Gastroesophageal sphincter (tissue), 3 donors: ENCODE results near the gene ATP10D.

Experiments used
- EP300 ChIP-seq: sonication (generic); formaldehyde crosslinking; IDR thresholded peaks from one replicate; pipeline ENCODE4 v1.6.1; 2017; ENCODE audit warnings: antibody characterized with exemption, mild to moderate bottlenecking
- POLR2A ChIP-seq, 2 donors: fragments of 450-650 bp; IDR thresholded peaks; one replicate each; pipeline ENCODE4 v1.6.1; 2017; ENCODE audit warnings: antibody characterized with exemption in 2 of 2, mild to moderate bottlenecking in 2 of 2, moderate library complexity in 1 of 2
- TF ChIP-seq, protein P1 (sequence below), 4 experiments: fragments of 200-600 bp in 2 of 4; fragments of 450-650 bp in 2 of 4; sonication (generic) in 1 of 4; IDR thresholded peaks; one replicate each; pipeline ENCODE4 v1.5.1; 2017 to 2019; ENCODE audit warnings: antibody characterized with exemption in 4 of 4, mild to moderate bottlenecking in 2 of 4, moderate library complexity in 2 of 4

DNA sequence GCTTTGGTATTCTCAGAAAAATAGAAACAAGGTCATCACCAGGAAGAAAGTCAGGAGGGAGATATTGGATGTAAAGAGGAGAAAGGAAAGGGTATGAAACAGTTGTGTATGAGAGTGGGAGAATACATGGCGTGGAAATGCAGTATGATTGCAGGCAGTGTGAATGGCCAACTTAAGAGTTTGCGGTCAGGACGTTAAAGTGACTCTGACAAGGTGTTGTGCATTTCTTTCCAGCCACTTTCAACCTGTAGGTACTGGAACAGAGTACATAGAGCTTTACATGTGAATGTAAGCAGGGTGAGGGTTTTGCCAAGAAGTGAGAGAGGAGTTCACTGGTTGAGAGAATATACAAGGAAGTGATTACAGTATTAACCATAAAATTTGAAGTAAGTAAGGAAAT, 15.7 kb downstream of the ATP10D start:
- TF ChIP-seq, protein P1, sequence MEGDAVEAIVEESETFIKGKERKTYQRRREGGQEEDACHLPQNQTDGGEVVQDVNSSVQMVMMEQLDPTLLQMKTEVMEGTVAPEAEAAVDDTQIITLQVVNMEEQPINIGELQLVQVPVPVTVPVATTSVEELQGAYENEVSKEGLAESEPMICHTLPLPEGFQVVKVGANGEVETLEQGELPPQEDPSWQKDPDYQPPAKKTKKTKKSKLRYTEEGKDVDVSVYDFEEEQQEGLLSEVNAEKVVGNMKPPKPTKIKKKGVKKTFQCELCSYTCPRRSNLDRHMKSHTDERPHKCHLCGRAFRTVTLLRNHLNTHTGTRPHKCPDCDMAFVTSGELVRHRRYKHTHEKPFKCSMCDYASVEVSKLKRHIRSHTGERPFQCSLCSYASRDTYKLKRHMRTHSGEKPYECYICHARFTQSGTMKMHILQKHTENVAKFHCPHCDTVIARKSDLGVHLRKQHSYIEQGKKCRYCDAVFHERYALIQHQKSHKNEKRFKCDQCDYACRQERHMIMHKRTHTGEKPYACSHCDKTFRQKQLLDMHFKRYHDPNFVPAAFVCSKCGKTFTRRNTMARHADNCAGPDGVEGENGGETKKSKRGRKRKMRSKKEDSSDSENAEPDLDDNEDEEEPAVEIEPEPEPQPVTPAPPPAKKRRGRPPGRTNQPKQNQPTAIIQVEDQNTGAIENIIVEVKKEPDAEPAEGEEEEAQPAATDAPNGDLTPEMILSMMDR (IDR thresholded peaks at IDR 0.05) = no peak
- TF ChIP-seq POLR2A (IDR thresholded peaks at IDR 0.05) = no peak
- TF ChIP-seq EP300 = no peak
